ENCODE measurements around the gene SLC7A9. TPM values are rescaled to one million over a fixed set of nuclear protein-coding genes. Genes with fewer than 3 reads are reported as not detected.
"Not testable (repeated sequence)": the region's sequence is repeated elsewhere in the genome, so short reads cannot be mapped to it uniquely, and the experiment has no call there.

SLC7A9 gene
- total RNA-seq, 2 donors from 2014 or later, result 0.31 TPM; not detected in 1

- H3K4me3 Mint-ChIP-seq, result no peak overlapping the region
- peaks cover 37% of the 10 kb centered on the region for H3K36me3 Mint-ChIP-seq
- H3K4me1 Mint-ChIP-seq (ENCODE audit: low read depth in 2 of 2), result peaks cover 0 to 14% of the 10 kb centered on the region in 2 donors
- DNase-seq (ENCODE audit: low spot score) (no peak), ATAC-seq (peak in 1 of 2 donors; percentile 58)
- H3K27me3 Mint-ChIP-seq, result no peaks in the 10 kb centered on the region
- H3K9me3 Mint-ChIP-seq, result peaks cover 11% of the 10 kb centered on the region
- no peak overlapping the region for H3K27ac Mint-ChIP-seq
Observed at GRCh38 chr19:32895384-32895783, 25.8 kb upstream of the SLC7A9 start.

- no peak overlapping the region for H3K27ac Mint-ChIP-seq
- H3K9me3 Mint-ChIP-seq, result peaks cover 11% of the 10 kb centered on the region
- peaks cover 0 to 14% of the 10 kb centered on the region in 2 donors for H3K4me1 Mint-ChIP-seq (ENCODE audit: low read depth in 2 of 2)
- H3K36me3 Mint-ChIP-seq, result peaks cover 37% of the 10 kb centered on the region
- H3K27me3 Mint-ChIP-seq, result no peaks in the 10 kb centered on the region
- no peak overlapping the region for H3K4me3 Mint-ChIP-seq
- DNase-seq (ENCODE audit: low spot score) (no peak), ATAC-seq (no peak)
Observed at GRCh38 chr19:32891609-32892008, 22.0 kb upstream of the SLC7A9 start.

- DNase-seq (ENCODE audit: low spot score) (no peak), ATAC-seq (no peak)
- H3K4me1 Mint-ChIP-seq (ENCODE audit: low read depth in 2 of 2), result peaks cover 0 to 14% of the 10 kb centered on the region in 2 donors
- no peak overlapping the region for H3K27ac Mint-ChIP-seq
- no peaks in the 10 kb centered on the region for H3K27me3 Mint-ChIP-seq
- H3K9me3 Mint-ChIP-seq, result peaks cover 11% of the 10 kb centered on the region
- peaks cover 37% of the 10 kb centered on the region for H3K36me3 Mint-ChIP-seq
- H3K4me3 Mint-ChIP-seq, result no peak overlapping the region
Observed at GRCh38 chr19:32890841-32891240, 21.3 kb upstream of the SLC7A9 start.

- Mint-ChIP-seq H3K9me3 (peaks cover 11% of the 10 kb centered on the region), H3K27ac (no peak overlapping the region), H3K36me3 (peaks cover 37% of the 10 kb centered on the region), H3K27me3 (no peaks in the 10 kb centered on the region), H3K4me3 (no peak overlapping the region), H3K4me1 (ENCODE audit: low read depth in 2 of 2) (peaks cover 0 to 8% of the 10 kb centered on the region in 2 donors)
- no peak for DNase-seq (ENCODE audit: low spot score)
- no peak for ATAC-seq
Observed at GRCh38 chr19:32890326-32890725, 20.8 kb upstream of the SLC7A9 start.

- DNase-seq (ENCODE audit: low spot score), result no peak
- Mint-ChIP-seq H3K36me3 (peaks cover 27% of the 10 kb centered on the region), H3K27me3 (no peaks in the 10 kb centered on the region), H3K4me3 (no peak overlapping the region), H3K27ac (no peak overlapping the region), H3K4me1 (ENCODE audit: low read depth in 2 of 2) (no peaks in the 10 kb centered on the region), H3K9me3 (peaks cover 11% of the 10 kb centered on the region)
- ATAC-seq, result no peak
Observed at GRCh38 chr19:32889137-32889934, 19.8 kb upstream of the SLC7A9 start.

- no peaks in the 10 kb centered on the region for H3K27me3 Mint-ChIP-seq
- H3K9me3 Mint-ChIP-seq, result peaks cover 7% of the 10 kb centered on the region
- no peak overlapping the region for H3K4me3 Mint-ChIP-seq
- no peak for ATAC-seq
- H3K36me3 Mint-ChIP-seq, result peaks cover 12% of the 10 kb centered on the region
- no peak for DNase-seq (ENCODE audit: low spot score)
- H3K27ac Mint-ChIP-seq, result no peak overlapping the region
- H3K4me1 Mint-ChIP-seq (ENCODE audit: low read depth in 2 of 2), result no peaks in the 10 kb centered on the region
Observed at GRCh38 chr19:32887572-32888215, 18.1 kb upstream of the SLC7A9 start.

GRCh38 chr19:32886241-32886640 lies 16.7 kb upstream of the SLC7A9 start:
- no peak for ATAC-seq
- H3K27ac Mint-ChIP-seq, result no peak overlapping the region
- peaks cover 2% of the 10 kb centered on the region for H3K36me3 Mint-ChIP-seq

GRCh38 chr19:32885255-32885654 lies 15.7 kb upstream of the SLC7A9 start:
- not testable (repeated sequence) for H3K9me3 Mint-ChIP-seq; H3K27ac Mint-ChIP-seq; H3K4me3 Mint-ChIP-seq; ATAC-seq; DNase-seq (ENCODE audit: low spot score); H3K4me1 Mint-ChIP-seq (ENCODE audit: low read depth in 2 of 2); H3K36me3 Mint-ChIP-seq; H3K27me3 Mint-ChIP-seq

More at GRCh38 chr19:32886241-32886640, 16.7 kb upstream of the SLC7A9 start:
- Mint-ChIP-seq H3K4me1 (ENCODE audit: low read depth in 2 of 2) (no peaks in the 10 kb centered on the region), H3K4me3 (no peak overlapping the region), H3K9me3 (peaks cover 2% of the 10 kb centered on the region), H3K27me3 (no peaks in the 10 kb centered on the region)
- no peak for DNase-seq (ENCODE audit: low spot score)

GRCh38 chr19:32881766-32882165 lies 12.2 kb upstream of the SLC7A9 start:
- H3K4me1 Mint-ChIP-seq (ENCODE audit: low read depth in 2 of 2), result no peaks in the 10 kb centered on the region
- H3K4me3 Mint-ChIP-seq, result no peak overlapping the region
- no peak for DNase-seq (ENCODE audit: low spot score)
- no peaks in the 10 kb centered on the region for H3K27me3 Mint-ChIP-seq
- H3K27ac Mint-ChIP-seq, result no peak overlapping the region
- no peaks in the 10 kb centered on the region for H3K36me3 Mint-ChIP-seq
- no peak for ATAC-seq
- no peaks in the 10 kb centered on the region for H3K9me3 Mint-ChIP-seq

- no peaks in the 10 kb centered on the region for H3K4me1 Mint-ChIP-seq (ENCODE audit: low read depth in 2 of 2)
- ATAC-seq, result no peak
- H3K36me3 Mint-ChIP-seq, result no peaks in the 10 kb centered on the region
- H3K27ac Mint-ChIP-seq, result no peak overlapping the region
- H3K27me3 Mint-ChIP-seq, result no peaks in the 10 kb centered on the region
- no peak overlapping the region for H3K4me3 Mint-ChIP-seq
- H3K9me3 Mint-ChIP-seq, result no peaks in the 10 kb centered on the region
- no peak for DNase-seq (ENCODE audit: low spot score)
Observed at GRCh38 chr19:32880622-32881021, 11.1 kb upstream of the SLC7A9 start.

- no peak for ATAC-seq
- Mint-ChIP-seq H3K4me3 (no peak overlapping the region), H3K27me3 (no peaks in the 10 kb centered on the region), H3K4me1 (ENCODE audit: low read depth in 2 of 2) (no peaks in the 10 kb centered on the region), H3K9me3 (no peaks in the 10 kb centered on the region), H3K36me3 (no peaks in the 10 kb centered on the region), H3K27ac (no peak overlapping the region)
- no peak for DNase-seq (ENCODE audit: low spot score)
Observed at GRCh38 chr19:32879741-32880140, 10.2 kb upstream of the SLC7A9 start.

GRCh38 chr19:32878988-32879387 lies 9.4 kb upstream of the SLC7A9 start:
- H3K36me3 Mint-ChIP-seq, result no peaks in the 10 kb centered on the region
- no peak overlapping the region for H3K27ac Mint-ChIP-seq
- no peak overlapping the region for H3K4me3 Mint-ChIP-seq
- H3K4me1 Mint-ChIP-seq (ENCODE audit: low read depth in 2 of 2), result no peaks in the 10 kb centered on the region
- ATAC-seq, result no peak
- no peaks in the 10 kb centered on the region for H3K9me3 Mint-ChIP-seq
- no peaks in the 10 kb centered on the region for H3K27me3 Mint-ChIP-seq
- no peak for DNase-seq (ENCODE audit: low spot score)

- Mint-ChIP-seq H3K27ac (no peak overlapping the region), H3K27me3 (no peaks in the 10 kb centered on the region), H3K9me3 (no peaks in the 10 kb centered on the region), H3K36me3 (no peaks in the 10 kb centered on the region), H3K4me3 (no peak overlapping the region), H3K4me1 (ENCODE audit: low read depth in 2 of 2) (no peaks in the 10 kb centered on the region)
- DNase-seq (ENCODE audit: low spot score) (no peak), ATAC-seq (no peak)
Observed at GRCh38 chr19:32877977-32878745, 8.6 kb upstream of the SLC7A9 start.

Data from natural killer cell treated with Interleukin-12 subunit alpha and Interleukin-12 subunit beta and Interleukin-15 and Interleukin-18, amount 100 ng/mL, for 72 hours (primary cell).